ENCODE data around the gene PRMT6.
"Not testable (repeated sequence)": the region's sequence is repeated elsewhere in the genome, so short reads cannot be mapped to it uniquely, and the experiment has no call there.

Gene PRMT6

DNA sequence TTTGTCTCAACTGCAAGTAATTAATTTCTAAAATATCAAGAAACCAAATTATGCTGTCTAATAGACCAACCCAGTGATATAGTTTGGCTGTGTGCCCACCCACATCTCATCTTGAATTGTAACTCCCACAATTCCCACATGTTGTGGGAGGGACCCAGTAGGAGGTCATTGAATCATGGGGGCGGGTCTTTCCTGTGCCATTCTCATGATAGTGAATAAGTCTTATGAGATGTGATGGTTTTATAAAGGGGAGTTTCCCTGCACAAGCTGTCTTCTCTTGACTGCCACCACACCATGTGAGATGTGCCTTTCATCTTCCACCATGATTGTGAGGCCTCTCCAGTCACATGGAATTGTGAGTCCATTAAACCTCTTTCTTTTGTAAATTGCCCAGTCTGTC, 36.9 kb downstream of the PRMT6 start:
- DNase-seq (ENCODE audit: low read depth, low spot score): not testable (repeated sequence)

GRCh38 chr1:107095647-107096046, 39.2 kb downstream of the PRMT6 start:
- no peak for DNase-seq (ENCODE audit: low read depth, low spot score)

DNA sequence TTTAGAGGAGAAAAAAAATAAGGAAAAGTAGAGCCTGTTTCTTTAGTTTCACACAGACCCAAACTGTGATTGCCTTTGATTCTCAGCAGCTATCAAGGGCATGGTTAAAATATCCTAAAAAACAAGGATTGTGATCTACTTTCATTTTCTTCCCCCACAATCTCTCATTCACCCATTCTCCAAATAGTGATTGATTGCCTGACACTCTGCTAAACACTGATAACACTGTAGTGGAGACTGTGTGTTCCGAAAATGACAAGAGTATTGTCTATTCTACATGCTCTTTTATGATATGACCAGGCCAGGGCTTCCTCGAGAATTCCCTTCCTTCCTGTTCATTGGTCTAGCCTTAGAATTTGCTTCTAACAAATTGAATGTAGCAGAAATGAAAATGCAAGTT, 40.2 kb downstream of the PRMT6 start:
- DNase-seq (ENCODE audit: low read depth, low spot score): no peak

GRCh38 chr1:107098961-107099360, 42.5 kb downstream of the PRMT6 start:
- no peak for DNase-seq (ENCODE audit: low read depth, low spot score)

DNA sequence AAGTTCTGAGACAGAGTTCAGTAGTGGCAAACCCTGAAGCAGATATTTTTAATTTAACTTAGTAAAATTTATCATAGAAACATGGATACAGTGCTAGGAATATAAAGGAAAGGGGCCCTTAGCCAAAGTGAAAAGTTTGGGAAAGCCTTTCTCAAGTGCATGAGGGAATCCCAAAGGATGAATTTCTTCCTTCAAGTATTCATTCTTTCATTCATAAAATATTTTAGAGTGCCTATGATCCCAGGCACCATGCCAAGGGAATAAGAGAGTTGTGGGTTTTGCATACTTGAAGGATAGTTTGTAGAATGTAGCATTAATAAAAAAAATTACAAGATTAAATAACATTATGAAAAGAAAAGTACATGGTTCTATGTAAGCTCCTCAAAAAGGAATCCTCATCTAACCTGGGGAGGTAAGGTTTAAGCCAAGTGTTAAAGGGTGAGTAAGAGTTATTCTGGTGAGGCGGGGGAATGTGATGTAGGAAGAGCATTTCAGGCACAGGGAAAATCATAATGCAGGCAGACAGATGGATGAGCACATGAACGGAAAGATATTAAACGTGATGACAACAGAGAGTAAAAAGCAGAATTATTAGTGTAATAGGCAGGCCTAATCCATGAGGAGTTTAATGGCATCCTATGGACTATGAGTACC, 44.0 kb downstream of the PRMT6 start:
- no peak for DNase-seq (ENCODE audit: low read depth, low spot score)

DNA sequence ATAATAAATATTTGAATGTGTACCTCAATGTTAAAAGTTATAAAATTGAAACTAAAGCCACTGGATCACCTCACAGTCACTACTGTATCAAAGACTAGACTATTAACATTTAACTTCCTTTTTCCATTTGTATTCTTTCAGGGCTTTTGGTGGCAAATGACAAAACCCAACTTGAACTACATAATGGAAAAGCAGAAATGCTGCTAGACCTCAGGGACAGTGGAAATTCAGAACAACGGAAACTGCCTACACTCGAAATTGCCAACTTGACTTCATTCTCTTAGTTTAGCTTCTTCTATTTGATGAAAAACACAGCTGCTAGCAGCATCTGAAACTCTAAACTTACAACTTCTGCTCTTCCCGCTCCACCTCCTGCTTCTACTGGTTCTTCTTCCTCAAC, 49.4 kb downstream of the PRMT6 start:
- no peak for DNase-seq (ENCODE audit: low read depth, low spot score)

Measured in activated naive CD8-positive, alpha-beta T cell treated with anti-CD3 and anti-CD28 coated beads, Interleukin-2, amount 50 U/mL, for 16 hours (primary cell).